Loucy (cell line): ENCODE data around the gene PVALB.

Experiments
- EZH2phosphoT487 ChIP-seq: fragments of 200-600 bp; IDR thresholded peaks from 2 replicates; pipeline ENCODE4 v1.6.1; 2018; ENCODE audit warnings: antibody characterized with exemption, mild to moderate bottlenecking, moderate library complexity, borderline replicate concordance
- TF ChIP-seq, protein P1 (sequence below): fragments of 200-600 bp; sonication (generic); conservative IDR thresholded peaks from 2 replicates; pipeline ENCODE4 v1.5.1; 2014; ENCODE audit warnings: mild to moderate bottlenecking, antibody characterized with exemption, low read length

DNA sequence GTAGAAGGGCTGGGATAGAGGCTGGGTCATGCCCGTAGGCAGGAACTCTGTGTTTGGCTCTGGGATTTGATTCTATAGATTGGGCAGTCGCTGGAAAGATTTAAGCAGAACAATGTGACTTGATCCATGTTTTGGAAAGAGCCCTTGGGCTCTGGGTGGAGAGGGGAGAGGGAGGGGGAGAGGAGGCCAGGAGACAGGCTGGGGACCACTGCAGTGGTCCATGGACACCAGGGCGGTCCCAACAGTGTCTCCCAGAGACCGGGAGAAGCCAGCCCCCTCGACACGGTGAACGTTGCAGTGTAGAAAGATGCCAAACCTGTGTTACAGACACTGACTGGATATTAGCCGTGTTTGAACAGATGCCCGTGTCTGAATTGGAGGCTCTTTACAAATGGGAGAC, 19.5 kb downstream of the PVALB start:
- TF ChIP-seq, protein P1, sequence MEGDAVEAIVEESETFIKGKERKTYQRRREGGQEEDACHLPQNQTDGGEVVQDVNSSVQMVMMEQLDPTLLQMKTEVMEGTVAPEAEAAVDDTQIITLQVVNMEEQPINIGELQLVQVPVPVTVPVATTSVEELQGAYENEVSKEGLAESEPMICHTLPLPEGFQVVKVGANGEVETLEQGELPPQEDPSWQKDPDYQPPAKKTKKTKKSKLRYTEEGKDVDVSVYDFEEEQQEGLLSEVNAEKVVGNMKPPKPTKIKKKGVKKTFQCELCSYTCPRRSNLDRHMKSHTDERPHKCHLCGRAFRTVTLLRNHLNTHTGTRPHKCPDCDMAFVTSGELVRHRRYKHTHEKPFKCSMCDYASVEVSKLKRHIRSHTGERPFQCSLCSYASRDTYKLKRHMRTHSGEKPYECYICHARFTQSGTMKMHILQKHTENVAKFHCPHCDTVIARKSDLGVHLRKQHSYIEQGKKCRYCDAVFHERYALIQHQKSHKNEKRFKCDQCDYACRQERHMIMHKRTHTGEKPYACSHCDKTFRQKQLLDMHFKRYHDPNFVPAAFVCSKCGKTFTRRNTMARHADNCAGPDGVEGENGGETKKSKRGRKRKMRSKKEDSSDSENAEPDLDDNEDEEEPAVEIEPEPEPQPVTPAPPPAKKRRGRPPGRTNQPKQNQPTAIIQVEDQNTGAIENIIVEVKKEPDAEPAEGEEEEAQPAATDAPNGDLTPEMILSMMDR, result no peak
- TF ChIP-seq EZH2phosphoT487, result no peak
